Stimulated activated CD4-positive, alpha-beta T cell treated with anti-CD3 and anti-CD28 coated beads, Interleukin-1b, Interleukin-23, amount 100 ng/mL, for 48 hours (primary cell): Measurements from ENCODE around the gene WDR75.

Experiments used
- DNase-seq: peaks from one replicate; pipeline ENCODE4 v3.0.0-alpha.2; 2020

WDR75 gene

GRCh38 chr2:189501487-189501886 is 60.2 kb downstream of the WDR75 start:
- DNase-seq, result no peak

DNA sequence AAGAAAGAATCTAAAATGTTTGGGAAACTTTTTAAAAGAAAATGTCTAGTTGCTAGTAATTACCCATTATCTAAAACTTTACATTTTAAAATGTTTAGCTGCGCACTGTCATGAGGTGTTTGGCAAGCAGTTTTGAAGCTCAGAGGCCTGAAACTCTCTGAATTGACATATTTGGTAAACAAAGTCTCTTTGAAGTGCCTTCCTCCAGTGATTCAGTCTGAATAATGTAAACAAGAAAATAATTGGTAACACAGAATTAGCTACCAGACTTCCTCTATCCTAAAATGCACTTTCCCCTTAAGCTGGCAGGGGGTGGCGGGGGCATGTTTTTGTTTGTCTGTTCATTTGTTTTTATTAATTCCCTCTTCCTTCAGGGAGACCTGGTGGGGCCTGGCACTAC is 61.4 kb downstream of the WDR75 start:
- DNase-seq, result no peak

- no peak for DNase-seq
Observed at GRCh38 chr2:189504238-189504637, 63.0 kb downstream of the WDR75 start.

DNA sequence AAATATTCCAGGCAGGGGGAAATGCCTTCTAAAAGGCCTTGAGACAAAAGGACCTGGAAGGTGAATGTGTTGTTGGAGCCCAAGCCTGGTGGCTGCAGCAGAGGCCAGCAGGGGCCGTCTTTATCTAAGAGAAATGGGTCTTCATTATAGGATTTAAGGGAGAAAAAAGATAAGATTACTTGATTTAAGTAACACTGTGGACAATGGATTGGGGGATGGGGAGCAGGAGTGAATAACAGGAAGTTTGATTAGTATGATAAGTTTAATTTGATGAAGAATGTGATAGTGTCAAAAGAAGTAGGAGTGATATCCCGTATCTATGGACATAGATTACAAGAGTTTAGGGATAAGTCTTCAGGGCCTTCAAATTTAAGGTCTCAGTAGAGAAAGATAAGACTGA is 64.2 kb downstream of the WDR75 start:
- no peak for DNase-seq

GRCh38 chr2:189506514-189506976 is 65.3 kb downstream of the WDR75 start:
- peak; percentile 34 for DNase-seq

- DNase-seq, result no peak
Observed at GRCh38 chr2:189511210-189511959, 70.1 kb downstream of the WDR75 start.

- DNase-seq, result no peak
Observed at GRCh38 chr2:189511960-189512319, 70.7 kb downstream of the WDR75 start.

DNA sequence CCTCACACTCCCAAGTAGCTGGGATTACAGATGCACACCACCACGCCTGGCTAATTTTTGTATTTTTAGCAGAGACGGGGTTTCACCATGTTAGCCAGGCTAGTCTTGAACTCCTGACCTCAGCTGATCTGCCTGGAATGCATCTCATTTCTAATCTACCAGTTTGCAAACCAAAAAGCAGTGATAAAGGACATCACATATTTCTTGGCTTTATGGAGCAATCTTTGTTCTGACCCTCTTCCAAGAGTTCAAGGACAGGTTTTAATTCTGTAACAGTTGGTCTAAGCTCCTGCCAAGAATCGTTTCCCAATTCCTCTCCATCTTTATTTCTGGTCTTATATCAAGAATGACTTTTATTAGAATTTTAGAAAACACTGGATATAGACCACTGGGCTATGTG is 71.6 kb downstream of the WDR75 start:
- DNase-seq, result no peak

DNA sequence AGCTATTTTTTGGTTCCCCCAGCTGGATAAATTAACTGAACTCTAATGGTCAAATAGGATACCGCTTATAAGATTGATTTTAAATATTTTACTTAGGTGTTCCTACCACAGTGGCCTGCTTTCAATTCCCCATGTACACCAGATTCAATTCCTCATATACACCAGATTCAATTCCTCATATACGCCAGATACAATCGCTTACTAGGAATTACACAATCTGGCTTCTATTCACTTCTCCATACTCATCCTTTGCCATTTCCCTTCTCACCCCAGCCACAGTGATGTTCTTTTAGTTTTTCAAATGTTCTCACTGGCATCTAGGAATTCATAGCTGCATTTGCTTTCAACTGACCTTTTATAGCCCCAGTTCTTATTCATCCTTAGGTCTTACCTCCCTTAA is 72.8 kb downstream of the WDR75 start:
- DNase-seq, result no peak

- DNase-seq, result no peak
Observed at GRCh38 chr2:189515264-189515663, 74.0 kb downstream of the WDR75 start.

GRCh38 chr2:189516546-189516945 is 75.3 kb downstream of the WDR75 start:
- no peak for DNase-seq

- DNase-seq, result no peak
Observed at GRCh38 chr2:189517847-189518535, 76.7 kb downstream of the WDR75 start.

DNA sequence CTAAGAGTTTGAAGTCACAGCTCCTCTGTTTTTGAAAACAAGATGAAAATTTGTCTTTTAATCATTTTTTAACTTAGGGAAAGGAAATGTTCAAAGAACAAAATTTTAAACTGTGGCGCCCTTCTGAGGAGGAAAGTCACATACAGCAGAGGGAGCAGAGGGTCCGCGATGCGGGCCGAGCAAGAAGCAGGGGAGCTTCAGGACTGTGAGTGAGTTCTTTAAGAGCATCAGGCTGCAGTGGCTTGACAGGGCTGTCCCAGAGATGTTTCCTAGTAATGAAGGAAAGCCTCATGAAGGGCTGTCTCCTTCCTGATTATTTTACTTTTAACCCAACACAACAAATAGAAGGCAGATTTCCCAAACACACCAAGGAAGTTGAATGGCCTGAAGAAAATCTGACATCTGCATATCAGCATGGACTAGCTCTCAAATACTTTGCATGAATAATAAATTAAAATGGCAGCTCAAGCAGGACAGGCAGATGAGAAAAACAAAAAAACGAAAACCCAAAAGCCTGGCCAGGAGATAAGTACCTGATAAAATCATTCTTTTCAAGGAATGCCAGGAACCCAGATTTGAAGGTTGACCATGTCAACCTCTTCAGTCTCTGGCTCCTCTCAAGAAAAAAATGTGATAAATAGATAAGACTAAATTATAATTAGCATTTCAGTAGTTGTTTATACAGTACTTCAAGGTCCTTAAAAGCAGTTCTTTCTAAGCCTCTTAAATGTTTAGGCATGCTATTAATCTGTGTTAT is 78.5 kb downstream of the WDR75 start:
- DNase-seq, result no peak

DNA sequence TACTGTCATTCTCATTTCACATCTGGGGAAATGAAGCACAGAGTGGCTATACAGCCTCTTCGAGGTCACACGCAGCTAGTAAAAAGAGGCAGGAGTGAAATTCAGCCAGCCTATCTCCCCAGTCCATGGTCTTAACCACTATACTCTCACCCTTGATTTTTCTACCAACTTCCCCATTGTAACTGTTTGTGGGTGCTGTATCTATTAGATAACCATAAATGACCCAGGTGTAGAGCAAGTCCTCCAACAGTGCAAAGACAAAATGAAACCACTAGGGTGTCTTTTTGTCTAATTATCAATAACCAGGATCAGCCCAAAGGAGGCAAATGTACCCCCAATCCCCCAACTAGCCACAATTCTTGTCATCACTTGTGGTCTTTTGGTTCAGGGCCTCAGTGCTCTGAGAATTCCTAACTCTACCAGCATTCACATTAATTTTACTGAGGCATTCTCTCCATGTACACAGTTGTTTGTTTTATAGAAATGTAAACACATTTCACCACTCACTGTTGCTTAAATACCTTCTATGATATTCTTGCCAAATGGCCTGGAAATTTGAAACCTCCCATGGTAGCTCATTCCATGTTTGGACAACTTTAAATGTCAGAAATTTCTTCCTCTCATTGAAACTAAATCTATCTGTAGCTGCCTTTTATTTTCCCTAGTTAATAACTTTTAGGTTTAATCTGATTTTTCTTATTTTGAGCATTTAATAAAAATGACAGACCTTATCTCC is 80.6 kb downstream of the WDR75 start:
- DNase-seq, result no peak

DNA sequence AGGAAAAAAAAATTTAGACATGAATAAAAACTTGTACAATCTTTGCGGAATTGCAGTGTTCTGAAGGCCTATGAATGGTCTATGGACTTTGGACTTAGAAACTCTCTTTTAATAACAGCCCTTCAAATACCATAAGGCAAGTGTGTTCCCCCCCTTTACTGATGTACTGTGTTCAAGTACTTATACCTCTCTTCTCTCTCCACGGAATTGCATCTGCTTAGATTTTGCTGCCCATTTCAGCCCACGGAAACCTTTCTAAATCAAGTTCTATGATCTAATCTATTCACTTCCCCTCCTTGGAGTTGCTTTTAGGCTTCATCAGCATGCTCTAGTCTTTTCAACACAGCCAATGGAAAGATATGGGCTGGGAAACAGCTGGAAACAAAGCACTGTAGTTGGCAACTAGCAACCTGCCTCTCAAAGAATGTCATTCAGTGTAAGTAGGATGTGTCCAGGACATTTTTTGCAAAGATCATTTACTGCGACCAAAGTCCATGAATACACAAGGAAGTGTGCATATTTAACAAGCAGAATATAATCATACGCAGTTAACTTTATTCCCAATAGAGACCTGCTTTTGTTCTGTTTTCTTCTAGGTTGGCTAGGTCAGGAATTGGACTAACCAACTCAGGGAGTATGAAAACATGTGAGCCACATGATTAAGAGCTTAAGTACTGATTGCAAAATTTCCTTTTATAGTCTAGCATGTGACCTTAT is 81.3 kb downstream of the WDR75 start:
- no peak for DNase-seq

DNA sequence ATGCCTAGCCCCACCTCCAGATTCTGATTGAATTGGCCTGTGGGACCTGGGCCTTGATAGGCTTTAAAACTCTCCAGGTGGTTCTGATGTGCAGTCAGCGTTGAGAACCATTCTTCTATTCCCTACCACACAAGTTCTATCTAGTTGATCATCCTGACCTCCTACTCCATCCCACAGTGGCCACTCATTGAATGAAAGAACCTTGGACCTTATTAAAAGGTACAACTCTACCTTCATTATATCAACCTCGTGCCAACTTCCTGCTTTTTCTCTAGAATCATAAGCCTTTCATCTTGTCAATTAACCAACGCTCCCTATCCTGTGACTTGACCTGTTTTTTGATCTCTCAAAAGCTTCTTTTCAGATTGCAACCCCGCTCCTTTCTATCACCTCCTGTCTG is 83.5 kb downstream of the WDR75 start:
- no peak for DNase-seq
